GM18861 (cell line): Measurements from ENCODE around the gene RANBP17.

Source experiments
- ATAC-seq: cut with Tn5 transposase; IDR thresholded peaks from one replicate; pipeline ENCODE4 v1.9.1; 2021; ENCODE audit not compliant: unreplicated experiment

Gene RANBP17

GRCh38 chr5:171312129-171312974 is 450.5 kb downstream of the RANBP17 start:
- no peak for ATAC-seq

- no peak for ATAC-seq
Measured at GRCh38 chr5:171313481-171314206, 451.8 kb downstream of the RANBP17 start.

- no peak for ATAC-seq
Measured at GRCh38 chr5:171314728-171315385, 453.0 kb downstream of the RANBP17 start.

- ATAC-seq: no peak
Measured at GRCh38 chr5:171315386-171315891, 453.6 kb downstream of the RANBP17 start.

GRCh38 chr5:171315925-171316257 is 454.1 kb downstream of the RANBP17 start:
- no peak for ATAC-seq

- no peak for ATAC-seq
Measured at GRCh38 chr5:171316258-171317121, 454.7 kb downstream of the RANBP17 start.

GRCh38 chr5:171317230-171317629 is 455.4 kb downstream of the RANBP17 start:
- ATAC-seq: no peak

- ATAC-seq: no peak
Measured at GRCh38 chr5:171318026-171318425, 456.2 kb downstream of the RANBP17 start.

GRCh38 chr5:171321447-171321846 is 459.6 kb downstream of the RANBP17 start:
- no peak for ATAC-seq

- ATAC-seq: no peak
Measured at GRCh38 chr5:171322527-171322926, 460.7 kb downstream of the RANBP17 start.

GRCh38 chr5:171323007-171323406 is 461.2 kb downstream of the RANBP17 start:
- ATAC-seq: no peak

- no peak for ATAC-seq
Measured at GRCh38 chr5:171323806-171324632, 462.2 kb downstream of the RANBP17 start.

- ATAC-seq: no peak
Measured at GRCh38 chr5:171330021-171330420, 468.2 kb downstream of the RANBP17 start.

GRCh38 chr5:171335616-171336015 is 473.8 kb downstream of the RANBP17 start:
- ATAC-seq: no peak

GRCh38 chr5:171336521-171337209 is 474.8 kb downstream of the RANBP17 start:
- ATAC-seq: no peak

GRCh38 chr5:171337210-171337569 is 475.4 kb downstream of the RANBP17 start:
- ATAC-seq: no peak

- no peak for ATAC-seq
Measured at GRCh38 chr5:171340042-171340441, 478.2 kb downstream of the RANBP17 start.

- no peak for ATAC-seq
Measured at GRCh38 chr5:171340491-171340890, 478.7 kb downstream of the RANBP17 start.

- no peak for ATAC-seq
Measured at GRCh38 chr5:171342362-171343111, 480.7 kb downstream of the RANBP17 start.
